Neuronal stem cell (in vitro differentiated cells): ENCODE data around the gene MEG3.
A peak's percentile ranks its signal among the peaks of the same experiment; 100 is the strongest.

Experiments used
- DNase-seq: peaks from one replicate; pipeline ENCODE4 v3.0.0-alpha.2; 2013; ENCODE audit warnings: low spot score
- H2AFZ ChIP-seq: one replicate; pipeline ENCODE4 v1.6.1; 2013; ENCODE audit warnings: mild to moderate bottlenecking, low read length, inconsistent platforms
- H2AK5ac ChIP-seq: 2 replicates; pipeline ENCODE4 v1.6.1; 2013; ENCODE audit warnings: low read depth, mild to moderate bottlenecking, inconsistent platforms, low read length, moderate library complexity, mixed read lengths
- H2BK120ac ChIP-seq: 2 replicates; pipeline ENCODE4 v1.6.1; 2013; ENCODE audit warnings: low read depth, mild to moderate bottlenecking, inconsistent platforms, low read length, moderate library complexity, mixed read lengths
- H2BK12ac ChIP-seq: one replicate; pipeline ENCODE4 v1.6.1; 2013; ENCODE audit warnings: low read length, inconsistent platforms
- H2BK15ac ChIP-seq: 2 replicates; pipeline ENCODE4 v1.6.1; 2013; ENCODE audit warnings: mild to moderate bottlenecking, low read length, inconsistent platforms, mixed read lengths
- H2BK5ac ChIP-seq: one replicate; pipeline ENCODE4 v1.6.1; 2013; ENCODE audit warnings: inconsistent platforms, mild to moderate bottlenecking, low read length, moderate library complexity
- H3K14ac ChIP-seq: one replicate; pipeline ENCODE4 v1.6.1; 2013; ENCODE audit warnings: low read length, inconsistent platforms
- H3K18ac ChIP-seq: 2 replicates; pipeline ENCODE4 v1.6.1; 2013; ENCODE audit warnings: low read length, inconsistent platforms
- H3K23ac ChIP-seq: 2 replicates; pipeline ENCODE4 v1.6.1; 2013; ENCODE audit warnings: low read depth, mild to moderate bottlenecking, mixed read lengths, low read length, inconsistent platforms; ENCODE audit not compliant: poor library complexity
- H3K27ac ChIP-seq: replicated peaks from 3 replicates; pipeline ENCODE4 v1.5.1; 2013; ENCODE audit warnings: low read length, inconsistent platforms
- H3K27me3 ChIP-seq, 3 experiments: 2 replicates each; pipeline ENCODE4 v1.6.1; 2013; ENCODE audit warnings: low read length in 3 of 3, mild to moderate bottlenecking in 2 of 3, inconsistent platforms in 1 of 3, low read depth in 1 of 3, mixed read lengths in 1 of 3, moderate library complexity in 1 of 3; ENCODE audit not compliant: control insufficient read depth in 3 of 3, insufficient read depth in 3 of 3
- H3K36me3 ChIP-seq, 2 donors: replicated peaks in 1 of 2; 2 replicates each; pipeline ENCODE4 v1.6.1; 2013; ENCODE audit warnings: low read length in 2 of 2; ENCODE audit not compliant: control insufficient read depth in 2 of 2, insufficient read depth in 2 of 2
- H3K4ac ChIP-seq: 2 replicates; pipeline ENCODE4 v1.6.1; 2013; ENCODE audit warnings: inconsistent platforms, mild to moderate bottlenecking, low read length, moderate library complexity
- H3K4me1 ChIP-seq, 2 donors: 1 replicate in 1 of 2; 2 replicates in 1 of 2; pipeline ENCODE4 v1.6.1; 2013; ENCODE audit warnings: low read length in 2 of 2, low read depth in 1 of 2; ENCODE audit not compliant: control insufficient read depth in 2 of 2, insufficient read depth in 1 of 2
- H3K4me2 ChIP-seq: one replicate; pipeline ENCODE4 v1.6.1; 2013; ENCODE audit warnings: mild to moderate bottlenecking, low read length, inconsistent platforms; ENCODE audit not compliant: insufficient read depth, poor library complexity, severe bottlenecking
- H3K4me3 ChIP-seq, 2 donors: 2 replicates each; pipeline ENCODE4 v1.5.1; 2013; ENCODE audit warnings: low read length in 2 of 2, mild to moderate bottlenecking in 2 of 2, inconsistent platforms in 1 of 2, moderate library complexity in 1 of 2
- H3K79me1 ChIP-seq: one replicate; pipeline ENCODE4 v1.6.1; 2013; ENCODE audit warnings: low read depth, mild to moderate bottlenecking, inconsistent platforms, low read length, moderate library complexity
- H3K9ac ChIP-seq: one replicate; pipeline ENCODE4 v1.6.1; 2013; ENCODE audit warnings: mild to moderate bottlenecking, low read depth, low read length, inconsistent platforms; ENCODE audit not compliant: poor library complexity
- H3K9me3 ChIP-seq, 2 donors: replicated peaks in 1 of 2; 2 replicates each; pipeline versions ENCODE3 to v1.6.1; 2013; ENCODE audit warnings: low read length in 2 of 2, mild to moderate bottlenecking in 2 of 2, inconsistent platforms in 1 of 2, low read depth in 1 of 2, mixed read lengths in 1 of 2, moderate library complexity in 1 of 2; ENCODE audit not compliant: control insufficient read depth in 2 of 2, insufficient read depth in 1 of 2
- H4K8ac ChIP-seq: one replicate; pipeline ENCODE4 v1.6.1; 2013; ENCODE audit warnings: low read depth, mild to moderate bottlenecking, inconsistent platforms, low read length, moderate library complexity
- H4K91ac ChIP-seq: one replicate; pipeline ENCODE4 v1.6.1; 2013; ENCODE audit warnings: low read length, low read depth, mild to moderate bottlenecking, inconsistent platforms; ENCODE audit not compliant: poor library complexity
- WGBS, 2 donors: extraction: QIAGEN DNeasy Blood & Tissue Kit; methylation state at CpG; one replicate each; pipeline ENCODE4 v1.1.7; 2013; ENCODE audit warnings: missing lambda C conversion rate in 2 of 2, mixed read lengths in 1 of 2; ENCODE audit not compliant: insufficient read length in 2 of 2, insufficient replicate concordance in 1 of 2; ENCODE audit errors: extremely low coverage in 2 of 2; 5-methylcytosine and 5-hydroxymethylcytosine counted together

MEG3 gene

DNA sequence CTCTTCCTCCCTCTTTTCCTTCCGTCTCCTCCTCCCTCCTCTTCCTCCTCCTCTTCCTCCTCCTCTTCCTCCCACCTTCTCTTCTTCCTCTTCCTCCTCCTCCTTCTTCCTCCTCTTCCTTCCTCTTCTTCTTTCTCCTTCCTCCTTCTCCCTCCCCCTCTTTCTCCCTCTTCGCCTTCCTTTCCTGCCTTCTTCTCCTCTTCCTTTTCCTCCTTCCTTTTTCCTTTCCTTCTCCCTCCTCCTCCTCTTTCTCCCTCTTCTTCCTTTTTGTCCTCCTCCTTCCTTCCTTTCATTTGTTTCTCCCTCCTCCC lies 36.0 kb downstream of the MEG3 start:
- H3K9me3 ChIP-seq, result peaks cover 0 to 7% of the 10 kb centered on the region in 2 donors
- no peak overlapping the region for H2BK5ac ChIP-seq

GRCh38 chr14:100862277-100862676 lies 36.4 kb downstream of the MEG3 start:
- Histone ChIP-seq H2AK5ac (no peak overlapping the region), H2AFZ (no peak overlapping the region), H3K4me2 (no peak overlapping the region), H3K14ac (no peak overlapping the region), H3K4ac (no peak overlapping the region), H3K23ac (no peak overlapping the region), H2BK120ac (no peak overlapping the region), H4K8ac (no peak overlapping the region), H3K18ac (no peak overlapping the region), H3K36me3 (no peaks in the 10 kb centered on the region), H3K4me1 (peaks cover 0 to 12% of the 10 kb centered on the region in 2 donors), H4K91ac (no peak overlapping the region), H2BK12ac (no peak overlapping the region), H3K4me3 (no peak overlapping the region), H3K9ac (no peak overlapping the region), H3K27ac (no peak overlapping the region), H2BK5ac (no peak overlapping the region), H3K27me3 (no peaks in the 10 kb centered on the region), H3K79me1 (no peaks in the 10 kb centered on the region), H2BK15ac (no peak overlapping the region), H3K9me3 (peaks cover 0 to 7% of the 10 kb centered on the region in 2 donors)
- WGBS, 2 donors, result no CpG with 5 or more reads among the region's 3 CpGs
- no peak for DNase-seq

More for the DNA sequence above, 36.0 kb downstream of the MEG3 start:
- H3K9ac ChIP-seq, result no peak overlapping the region
- no peak overlapping the region for H3K14ac ChIP-seq
- no peak overlapping the region for H3K4ac ChIP-seq
- H3K4me2 ChIP-seq, result no peak overlapping the region
- H4K8ac ChIP-seq, result no peak overlapping the region
- peak overlapping the region; percentile 84 for H2BK15ac ChIP-seq
- DNase-seq, result no peak
- H3K18ac ChIP-seq, result no peak overlapping the region
- H3K27ac ChIP-seq, result no peak overlapping the region
- H2AK5ac ChIP-seq, result peak overlapping the region; percentile 89
- no peak overlapping the region for H2BK12ac ChIP-seq
- WGBS, 2 donors, result no CpG with 5 or more reads among the region's 2 CpGs
- H4K91ac ChIP-seq, result no peak overlapping the region
- no peak overlapping the region for H2BK120ac ChIP-seq
- H3K23ac ChIP-seq, result peak overlapping the region; percentile 31
- H3K27me3 ChIP-seq, result no peaks in the 10 kb centered on the region
- no peak overlapping the region for H2AFZ ChIP-seq
- no peaks in the 10 kb centered on the region for H3K36me3 ChIP-seq
- no peak overlapping the region for H3K4me3 ChIP-seq
- H3K4me1 ChIP-seq, result peaks cover 0 to 14% of the 10 kb centered on the region in 2 donors
- no peaks in the 10 kb centered on the region for H3K79me1 ChIP-seq

GRCh38 chr14:100862793-100863192 lies 36.9 kb downstream of the MEG3 start:
- no CpG with 5 or more reads among the region's 2 CpGs for whole genome bisulfite sequencing, 2 donors
- H3K4me1 ChIP-seq, result peaks cover 0 to 10% of the 10 kb centered on the region in 2 donors

GRCh38 chr14:100864206-100864605 lies 38.3 kb downstream of the MEG3 start:
- no peaks in the 10 kb centered on the region for H3K36me3 ChIP-seq
- H3K79me1 ChIP-seq, result no peaks in the 10 kb centered on the region
- H3K27me3 ChIP-seq, result no peaks in the 10 kb centered on the region
- H3K4me2 ChIP-seq, result no peak overlapping the region
- H3K9ac ChIP-seq, result no peak overlapping the region
- H2BK12ac ChIP-seq, result no peak overlapping the region
- H3K14ac ChIP-seq, result no peak overlapping the region
- no peak overlapping the region for H2BK5ac ChIP-seq
- no peak overlapping the region for H4K91ac ChIP-seq
- no peak overlapping the region for H3K23ac ChIP-seq
- no peak overlapping the region for H3K4me3 ChIP-seq
- H2BK15ac ChIP-seq, result no peak overlapping the region
- H3K4ac ChIP-seq, result no peak overlapping the region
- peak overlapping the region; percentile 9 for H3K18ac ChIP-seq
- H2BK120ac ChIP-seq, result no peak overlapping the region
- H2AK5ac ChIP-seq, result no peak overlapping the region
- no peak overlapping the region for H4K8ac ChIP-seq
- H2AFZ ChIP-seq, result no peak overlapping the region
- H3K9me3 ChIP-seq, result peaks cover 0 to 7% of the 10 kb centered on the region in 2 donors
- no CpG with 5 or more reads among the region's 10 CpGs for WGBS, 2 donors
- DNase-seq, result no peak
- H3K27ac ChIP-seq, result no peak overlapping the region
- H3K4me1 ChIP-seq, result peaks cover 0 to 7% of the 10 kb centered on the region in 2 donors

More at GRCh38 chr14:100862793-100863192, 36.9 kb downstream of the MEG3 start:
- no peak overlapping the region for H3K4ac ChIP-seq
- no peak overlapping the region for H2AFZ ChIP-seq
- no peak overlapping the region for H4K91ac ChIP-seq
- DNase-seq, result no peak
- H3K36me3 ChIP-seq, result no peaks in the 10 kb centered on the region
- peaks cover 0 to 7% of the 10 kb centered on the region in 2 donors for H3K9me3 ChIP-seq
- H3K4me3 ChIP-seq, result no peak overlapping the region
- H3K18ac ChIP-seq, result no peak overlapping the region
- no peak overlapping the region for H2BK12ac ChIP-seq
- no peak overlapping the region for H3K14ac ChIP-seq
- H3K27me3 ChIP-seq, result no peaks in the 10 kb centered on the region
- H3K4me2 ChIP-seq, result no peak overlapping the region
- no peak overlapping the region for H2BK5ac ChIP-seq
- no peak overlapping the region for H2AK5ac ChIP-seq
- H2BK120ac ChIP-seq, result no peak overlapping the region
- no peak overlapping the region for H3K23ac ChIP-seq
- no peak overlapping the region for H3K9ac ChIP-seq
- H3K79me1 ChIP-seq, result no peaks in the 10 kb centered on the region
- H2BK15ac ChIP-seq, result no peak overlapping the region
- no peak overlapping the region for H3K27ac ChIP-seq
- no peak overlapping the region for H4K8ac ChIP-seq
